Measurements from ENCODE around the gene EWSR1.
"Not testable (repeated sequence)": the region's sequence is repeated elsewhere in the genome, so short reads cannot be mapped to it uniquely, and the experiment has no call there.

EWSR1 gene

DNA sequence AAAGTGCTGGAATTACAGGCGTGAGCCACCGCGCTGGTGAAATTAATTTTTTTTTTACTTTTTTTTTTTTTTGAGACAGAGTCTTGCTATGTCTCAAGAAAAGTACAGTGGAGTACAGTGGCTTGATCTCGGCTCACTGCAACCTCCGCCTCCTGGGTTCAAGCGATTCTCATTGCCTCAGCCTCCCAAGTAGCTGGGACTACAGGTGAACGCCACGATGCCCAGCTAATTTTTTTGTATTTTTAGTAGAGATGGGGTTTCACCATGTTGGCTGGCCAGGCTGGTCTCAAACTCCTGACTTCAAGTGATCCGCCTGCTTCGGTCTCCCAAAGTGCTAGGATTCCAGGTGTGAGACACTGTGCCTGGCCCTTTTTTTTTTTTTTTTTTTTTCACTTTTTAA is 20.2 kb upstream of the EWSR1 start:
- not testable (repeated sequence) for DNase-seq

DNA sequence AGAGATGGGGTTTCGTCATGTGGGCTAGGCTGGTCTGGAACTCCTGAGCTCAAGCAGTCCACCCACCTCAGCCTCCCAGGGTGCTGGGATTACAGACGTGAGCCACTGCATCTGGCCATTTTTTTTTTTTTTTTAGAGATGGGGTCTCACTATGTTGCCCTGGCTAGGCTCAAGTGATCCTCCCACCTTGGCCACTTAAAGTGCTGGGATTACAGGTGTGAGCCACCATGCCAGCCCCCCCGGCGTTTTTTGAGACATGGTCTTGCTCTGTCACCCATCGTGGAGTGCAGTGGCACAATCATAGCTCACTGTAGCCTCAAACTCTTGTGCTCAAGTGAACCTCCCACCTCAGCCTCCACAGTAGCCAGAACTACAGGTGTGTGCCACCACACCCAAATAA is 16.8 kb upstream of the EWSR1 start:
- no peak for DNase-seq

DNA sequence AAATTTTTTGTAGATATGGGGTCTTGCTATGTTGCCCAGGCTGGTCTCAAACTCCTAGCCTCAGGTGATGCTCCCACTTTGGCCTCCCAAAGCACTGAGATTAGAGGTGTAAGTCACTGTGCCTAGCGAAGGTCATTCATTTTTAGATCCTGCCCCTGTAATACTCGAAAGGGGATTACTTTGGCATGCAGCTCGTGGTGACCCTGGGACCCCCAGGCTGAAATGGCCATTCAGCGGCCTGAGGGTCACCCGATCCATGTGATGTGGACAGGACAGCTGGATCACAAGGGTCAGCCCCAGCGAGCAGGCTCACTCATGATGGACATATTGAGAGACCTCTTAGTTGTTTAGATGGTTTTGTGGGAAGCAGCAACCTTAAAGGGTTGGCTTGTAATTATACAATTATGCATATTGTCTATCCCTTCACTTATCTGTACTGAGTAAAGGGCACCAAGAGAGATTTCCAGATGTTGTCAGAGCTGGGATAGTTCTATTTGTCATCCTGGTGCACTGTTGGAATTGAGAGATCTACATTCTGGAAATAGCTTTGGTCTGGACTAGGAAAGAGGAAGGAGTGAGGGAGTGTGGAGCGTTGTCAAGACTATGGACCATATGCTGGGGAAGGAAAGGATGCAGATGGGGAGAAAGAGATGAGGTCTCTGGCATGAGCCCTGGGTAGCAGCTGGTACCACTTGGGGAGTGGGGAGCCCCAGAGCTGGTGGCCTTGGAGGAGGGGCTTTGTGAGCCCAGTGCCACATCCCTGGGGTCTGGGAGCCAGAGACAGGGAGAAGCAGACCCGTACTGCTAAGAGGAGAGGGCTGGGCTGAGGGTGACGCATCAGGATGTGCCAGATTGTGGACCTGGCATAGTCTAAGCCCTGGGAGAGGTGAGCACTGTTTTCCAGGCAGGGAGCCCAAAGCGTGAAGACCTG is 15.8 kb upstream of the EWSR1 start:
- no peak for DNase-seq

DNA sequence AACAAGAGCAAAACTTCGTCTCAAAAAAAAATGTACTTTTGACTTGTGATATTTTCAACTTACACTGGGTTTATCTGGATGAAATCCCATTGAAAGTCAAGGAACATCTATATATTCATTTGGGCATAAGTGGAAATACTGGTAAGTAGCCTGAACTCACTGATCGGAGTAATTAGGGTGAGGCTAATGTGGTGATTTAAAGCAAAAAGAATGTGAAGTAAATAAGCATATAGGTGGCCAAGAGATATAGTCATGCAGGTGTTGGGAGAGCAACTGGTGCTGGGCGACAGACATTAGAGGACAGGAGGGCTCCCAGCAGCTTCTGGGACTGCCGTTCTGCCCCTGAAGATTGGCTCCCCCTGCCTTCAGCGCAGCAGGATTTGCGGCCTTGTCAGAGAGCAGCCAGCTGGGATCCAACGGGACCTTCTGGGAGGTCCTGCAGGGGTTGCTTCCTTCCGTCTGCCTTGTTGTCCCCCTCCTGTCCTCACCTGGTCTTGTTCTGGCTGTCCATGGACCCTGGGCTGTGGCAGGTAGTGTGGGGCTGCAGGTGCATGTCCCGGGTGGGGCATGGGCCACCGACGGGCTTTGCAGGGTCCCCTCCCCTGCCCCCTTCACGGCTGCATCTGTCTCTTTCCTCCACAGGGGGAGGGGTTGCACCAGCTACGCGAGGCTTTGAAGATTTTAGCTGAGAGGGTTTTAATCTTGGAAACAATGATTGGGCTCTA is 14.3 kb upstream of the EWSR1 start:
- DNase-seq = no peak

DNA sequence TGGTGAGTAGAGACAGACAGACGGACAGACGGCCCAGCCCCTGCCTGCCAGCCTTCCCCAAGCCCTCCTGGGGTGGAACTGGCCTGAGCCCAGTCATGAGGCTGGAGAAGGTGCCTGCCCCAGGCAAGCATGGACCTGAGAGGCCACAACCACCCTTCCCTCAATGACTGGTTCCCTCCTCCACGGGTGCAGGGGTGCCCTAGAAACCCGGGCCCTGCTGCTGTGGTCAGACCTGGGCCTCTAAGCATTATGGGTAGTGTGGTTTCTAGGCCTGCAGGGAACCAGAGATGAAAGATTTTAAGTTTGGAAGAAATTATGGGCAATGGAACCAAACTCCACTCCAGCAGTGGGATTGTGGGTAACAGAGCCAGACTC is 13.8 kb upstream of the EWSR1 start:
- DNase-seq = no peak

DNA sequence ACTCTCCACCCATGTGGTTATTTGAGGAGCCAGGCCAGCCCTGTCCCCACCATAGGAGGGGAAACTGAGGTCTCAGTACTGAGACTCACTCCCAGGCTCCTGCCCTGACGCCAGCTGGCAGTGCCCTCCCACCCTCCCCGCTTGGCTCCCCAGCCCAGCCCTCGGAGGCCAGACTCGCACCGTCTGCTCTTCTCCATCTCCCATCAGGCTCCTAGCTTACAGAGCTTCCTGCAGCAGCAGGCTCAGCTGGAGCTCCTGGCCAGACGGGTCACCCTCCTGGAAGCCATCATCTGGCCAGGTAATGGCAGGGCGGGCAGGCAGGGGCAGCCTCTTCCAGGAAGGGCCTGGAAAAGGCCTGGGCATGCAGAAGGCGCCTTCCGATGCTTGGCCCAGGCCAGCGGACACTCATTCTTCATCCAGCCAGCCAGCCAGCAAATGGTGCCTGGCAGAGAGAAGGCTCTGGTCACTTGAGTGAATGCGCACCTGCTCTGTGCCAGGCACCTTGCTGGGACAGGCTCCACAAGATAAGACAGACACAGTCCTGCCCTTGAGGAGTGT is 12.9 kb upstream of the EWSR1 start:
- no peak for DNase-seq

DNA sequence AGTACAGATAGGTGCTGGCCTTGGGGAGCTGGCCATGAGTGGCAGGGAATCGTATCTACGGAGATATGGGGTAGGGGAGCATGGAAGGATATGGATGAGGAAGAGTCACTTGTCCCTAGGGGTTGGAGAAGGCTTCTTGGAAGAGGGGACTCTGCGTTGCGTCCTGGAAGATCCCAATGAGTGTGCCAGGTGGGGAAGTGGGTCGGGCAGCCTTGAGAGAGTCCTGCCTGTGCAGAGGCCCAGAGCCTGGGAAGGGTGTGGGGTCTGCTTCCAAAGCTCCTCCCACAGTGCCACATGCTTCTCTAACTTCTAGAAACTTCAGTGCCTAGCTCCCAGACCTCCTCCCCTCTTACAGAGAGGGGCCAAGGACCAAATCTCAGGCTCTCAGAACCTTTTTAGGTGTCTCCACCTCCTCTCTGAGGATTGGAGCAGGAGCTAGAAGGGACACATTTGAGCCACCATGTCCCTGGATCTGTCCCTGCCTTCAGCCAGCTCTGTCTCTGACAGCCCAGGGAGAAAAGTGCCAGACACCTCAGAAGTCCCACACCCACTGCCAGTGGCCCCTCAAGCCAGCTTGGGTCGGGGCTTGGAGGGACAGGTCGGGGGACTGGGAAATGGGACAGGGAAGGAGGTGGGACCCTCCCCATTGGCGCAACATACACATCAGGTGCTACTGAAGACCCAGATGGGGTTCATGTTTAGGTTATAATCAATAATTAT is 11.3 kb upstream of the EWSR1 start:
- no peak for DNase-seq

DNA sequence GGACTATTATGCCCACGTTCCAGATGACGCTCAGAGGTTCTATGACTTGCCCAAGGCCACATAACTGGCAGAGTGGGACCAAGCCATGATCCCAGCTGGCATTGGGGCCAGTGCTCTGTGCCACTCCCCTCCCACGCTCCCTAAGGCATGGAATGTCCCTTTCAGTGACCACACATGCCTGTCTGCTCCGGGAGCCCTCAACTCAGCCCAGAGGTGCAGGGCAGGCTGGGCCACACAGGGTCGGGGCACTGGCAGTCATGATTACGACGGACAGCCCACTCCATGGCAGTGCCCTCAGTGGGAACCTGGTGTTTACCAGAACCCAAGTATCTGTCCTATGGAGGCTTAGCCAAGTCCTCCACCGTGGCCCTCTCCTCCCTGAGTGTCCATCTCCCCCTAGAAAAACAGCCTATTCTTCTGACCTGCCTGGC is 10.3 kb upstream of the EWSR1 start:
- DNase-seq = no peak

DNA sequence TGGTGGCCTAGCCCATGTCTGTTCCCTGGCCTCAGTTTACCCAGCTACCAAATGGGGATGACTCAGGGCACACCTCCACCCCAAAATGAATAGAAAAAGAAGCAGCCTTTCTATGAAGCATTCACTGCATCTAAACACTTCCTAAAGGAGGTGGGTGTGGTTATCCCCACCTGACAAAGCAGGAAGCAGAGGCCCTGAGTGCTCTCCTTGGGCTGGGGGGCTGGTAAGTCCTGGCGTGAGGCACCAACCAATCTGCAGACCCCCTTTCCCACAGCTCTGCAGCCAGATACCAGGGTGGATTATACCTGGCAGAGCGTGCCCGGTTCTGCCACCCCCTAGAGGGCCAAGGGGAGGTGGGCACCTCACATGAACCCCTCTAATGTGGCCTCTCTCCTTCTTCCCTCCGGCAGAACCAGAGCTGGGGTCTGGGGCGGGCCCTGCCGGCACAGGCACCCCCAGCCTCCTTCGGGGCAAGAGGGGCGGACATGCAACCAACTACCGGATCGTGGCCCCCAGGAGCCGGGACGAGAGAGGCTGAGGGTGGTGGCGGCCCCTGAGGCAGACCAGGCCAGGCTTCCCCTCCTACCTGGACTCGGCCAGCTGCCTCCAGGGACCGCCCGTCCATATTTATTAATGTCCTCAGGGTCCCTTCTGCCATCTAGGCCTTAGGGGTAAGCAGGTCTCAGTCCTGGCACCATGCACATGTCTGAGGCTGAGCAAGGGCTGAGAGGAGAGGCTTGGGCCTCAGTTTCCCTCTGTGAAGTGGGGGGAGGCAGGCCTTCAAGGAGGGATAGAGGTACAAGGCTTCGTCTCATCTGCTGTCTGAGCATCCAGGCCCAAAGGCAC is 9.4 kb upstream of the EWSR1 start:
- no peak for DNase-seq

DNA sequence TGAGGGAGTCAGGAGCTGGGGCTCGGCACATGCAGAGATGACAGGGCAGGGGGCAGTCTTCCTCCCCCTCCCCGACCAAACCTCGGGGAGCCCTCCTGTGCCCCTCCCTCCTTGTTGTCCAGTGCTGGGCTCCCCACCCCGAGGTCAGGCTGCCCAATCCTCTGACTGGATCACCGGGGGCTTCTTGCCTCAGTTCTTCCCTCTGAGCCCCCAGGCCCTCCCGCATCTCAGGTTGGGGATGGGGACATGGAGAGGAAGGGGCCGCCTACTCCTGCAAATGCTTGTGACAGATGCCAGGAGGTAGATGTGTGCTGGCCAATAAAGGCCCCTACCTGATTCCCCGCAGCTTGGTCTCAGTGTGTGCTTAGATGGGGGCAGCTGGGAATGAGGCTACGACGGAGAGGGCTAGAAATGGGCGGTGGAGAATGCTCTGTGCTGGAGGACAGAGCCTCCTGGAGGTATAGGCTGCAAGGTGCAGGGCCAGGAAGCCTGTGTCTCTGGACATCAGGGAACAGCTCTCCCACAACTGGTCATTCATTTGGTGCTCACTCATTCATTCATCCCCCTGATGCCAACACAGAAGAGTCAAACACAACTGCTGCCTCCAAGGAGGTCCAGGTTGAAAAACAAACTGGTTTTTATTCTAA is 8.7 kb upstream of the EWSR1 start:
- no peak for DNase-seq

DNA sequence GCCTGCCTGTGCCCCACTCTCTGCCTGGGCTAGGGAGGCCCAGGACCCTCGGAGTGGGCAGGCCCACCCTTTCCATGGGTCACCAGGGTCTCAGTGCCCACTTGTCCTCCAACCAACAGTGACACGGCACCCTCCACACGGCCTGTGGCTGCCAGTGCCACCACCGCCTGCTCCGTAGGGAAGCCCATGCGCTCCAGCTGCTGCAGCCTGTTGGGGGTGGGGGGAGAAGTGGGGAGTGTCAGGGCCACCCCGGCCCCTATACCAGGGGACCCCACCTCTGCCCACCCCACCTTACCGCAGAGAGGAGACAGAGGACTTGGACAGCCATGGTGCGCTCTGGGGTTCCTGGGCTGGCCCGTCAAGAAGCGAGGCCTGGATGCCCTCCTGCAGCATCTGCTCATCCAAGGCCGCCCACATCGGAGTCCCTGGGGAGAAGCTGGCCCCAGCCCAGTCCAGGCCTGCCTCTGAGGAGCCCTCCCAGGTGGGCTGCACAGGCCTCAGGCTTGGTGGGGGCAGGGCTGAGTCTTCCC is 8.0 kb upstream of the EWSR1 start:
- no peak for DNase-seq

DNA sequence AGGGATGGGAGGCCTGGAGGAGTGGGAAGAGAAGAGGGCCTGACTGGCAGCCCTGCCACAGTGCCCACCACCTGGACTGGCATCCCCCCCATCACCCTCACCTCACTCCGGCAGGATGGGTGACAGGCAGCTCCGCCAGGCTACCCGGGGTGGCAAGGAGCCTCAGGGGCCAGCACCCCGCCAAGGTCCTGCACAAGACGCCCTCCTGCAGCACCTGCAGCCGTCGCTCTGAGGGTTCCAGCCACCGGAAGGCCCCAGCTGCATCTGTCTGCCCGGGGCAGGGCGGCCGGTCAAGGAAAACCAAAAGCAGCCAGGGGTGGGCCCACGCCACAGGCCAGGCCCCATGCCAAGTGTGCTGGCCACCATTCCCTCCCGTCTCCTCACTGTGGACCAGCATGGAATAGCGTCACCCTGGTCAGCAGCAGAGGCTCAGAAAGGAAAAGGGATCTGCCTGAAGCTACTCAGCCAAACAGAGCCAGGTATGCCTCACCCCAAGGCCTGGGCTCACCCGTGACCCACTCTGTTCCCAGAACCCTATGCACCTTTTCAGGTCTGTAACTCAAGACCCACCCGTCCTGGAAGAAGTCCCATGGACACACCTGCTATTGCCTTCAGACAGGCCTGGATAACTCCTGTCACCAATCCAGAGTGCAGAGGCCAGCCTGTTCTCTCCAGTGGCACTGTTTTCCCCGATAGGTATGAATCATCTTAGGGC is 7.3 kb upstream of the EWSR1 start:
- DNase-seq = no peak

DNA sequence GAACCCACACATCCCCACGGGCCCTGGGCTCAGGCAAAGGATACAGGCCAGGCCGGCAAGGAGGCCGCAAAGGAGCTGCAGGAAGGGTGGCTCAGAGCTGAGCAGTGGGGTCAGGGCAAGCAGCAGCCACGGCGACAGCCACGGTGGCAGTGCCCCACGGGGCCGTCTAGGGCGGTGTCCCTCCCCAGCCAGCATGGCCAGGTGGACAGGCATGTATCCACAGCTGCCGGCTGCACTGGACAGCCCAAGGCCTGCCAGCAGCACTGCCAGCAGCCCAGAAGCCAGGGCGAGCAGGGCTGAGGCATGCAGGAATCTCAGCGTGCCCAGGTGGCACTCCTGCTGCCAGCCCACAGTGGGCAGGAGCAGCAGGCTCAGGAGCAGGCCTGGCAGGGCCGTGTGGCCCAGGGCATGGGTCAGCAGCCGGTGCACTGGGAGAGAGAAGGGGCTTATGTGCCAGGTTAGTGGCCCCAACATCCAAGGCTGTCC is 4.2 kb upstream of the EWSR1 start:
- DNase-seq = no peak

DNA sequence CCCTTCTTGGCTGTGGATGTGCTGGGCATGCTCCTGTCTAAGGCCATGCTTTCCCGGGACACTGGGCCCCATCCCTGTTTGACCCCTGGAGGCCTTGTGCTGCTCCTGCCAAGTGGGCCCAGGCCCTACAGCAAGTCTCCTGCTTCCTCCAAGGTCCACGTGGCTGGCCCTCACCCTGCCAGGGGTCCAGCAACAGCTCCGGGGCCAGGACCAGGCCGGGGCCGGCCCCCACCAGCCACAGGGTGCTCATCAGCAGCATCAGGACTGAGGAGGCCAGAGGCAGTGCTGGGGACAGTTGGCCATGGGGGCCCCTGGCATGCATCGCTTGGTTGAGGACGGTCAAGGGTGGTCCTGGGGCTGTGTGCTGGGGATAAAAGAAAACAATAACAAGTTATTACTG is 2.8 kb upstream of the EWSR1 start:
- no peak for DNase-seq

DNA sequence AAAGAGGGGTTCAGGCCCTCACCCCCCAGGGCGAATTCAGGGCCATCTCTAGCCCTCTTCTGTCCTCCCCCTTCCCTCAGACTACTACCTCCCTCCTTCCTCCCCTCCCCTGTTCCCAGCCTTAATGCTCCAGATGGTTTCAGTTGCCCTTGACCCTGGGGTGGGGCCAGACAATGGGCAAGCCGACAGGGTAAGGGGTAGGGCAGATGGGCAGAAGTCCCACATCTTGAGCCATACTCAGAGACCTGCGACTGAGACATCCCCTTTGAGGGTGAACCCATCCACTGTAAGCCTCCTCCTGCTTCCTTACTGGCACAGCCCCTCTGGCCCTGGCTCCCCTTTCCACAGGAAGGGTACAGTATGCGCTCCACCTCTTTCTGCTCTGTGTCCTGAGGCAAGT is 2.1 kb upstream of the EWSR1 start:
- no peak for DNase-seq

DNA sequence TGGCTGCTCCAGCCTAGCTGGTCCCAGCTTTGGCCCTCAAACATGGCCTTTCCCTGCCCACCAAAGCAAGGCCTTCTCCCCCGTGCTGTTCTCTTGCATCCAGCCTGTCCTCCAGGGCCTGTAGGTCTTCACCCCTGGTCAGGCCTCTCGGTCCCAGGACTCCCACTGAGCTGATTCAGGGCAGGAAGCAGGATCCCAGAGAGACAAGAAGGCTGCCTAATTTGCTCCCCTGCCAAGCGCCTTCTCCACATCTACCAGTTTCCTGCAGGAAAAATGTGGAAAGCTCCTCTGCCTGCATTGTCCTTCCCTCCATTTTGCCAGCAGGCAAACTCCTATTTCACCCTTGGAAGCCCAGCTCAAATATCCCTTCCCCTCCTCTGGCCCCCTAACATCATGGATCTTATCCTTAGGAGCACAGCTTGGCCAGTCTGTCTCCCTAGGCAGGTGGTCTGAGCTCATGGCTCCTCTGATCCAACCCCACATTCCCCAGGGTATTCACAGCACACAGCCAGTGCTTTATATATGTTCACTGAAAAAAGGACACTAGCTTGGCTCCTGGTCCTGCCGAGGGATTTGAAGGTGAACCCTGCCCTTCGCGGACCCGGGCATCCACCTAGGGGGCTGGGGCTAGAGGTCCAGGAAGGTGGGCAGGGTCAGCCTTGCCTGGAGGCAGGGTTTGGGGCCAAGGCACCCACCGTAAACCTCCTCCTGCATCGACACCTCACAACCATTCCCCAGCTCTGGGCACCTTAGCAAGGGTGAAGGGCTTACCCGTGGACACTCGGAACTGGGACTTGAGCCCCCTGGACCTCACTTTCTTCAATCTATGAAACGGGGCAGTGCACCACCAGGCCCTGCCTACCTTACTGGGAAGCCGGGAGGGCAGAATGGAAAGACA is 1.3 kb upstream of the EWSR1 start:
- DNase-seq = no peak

DNA sequence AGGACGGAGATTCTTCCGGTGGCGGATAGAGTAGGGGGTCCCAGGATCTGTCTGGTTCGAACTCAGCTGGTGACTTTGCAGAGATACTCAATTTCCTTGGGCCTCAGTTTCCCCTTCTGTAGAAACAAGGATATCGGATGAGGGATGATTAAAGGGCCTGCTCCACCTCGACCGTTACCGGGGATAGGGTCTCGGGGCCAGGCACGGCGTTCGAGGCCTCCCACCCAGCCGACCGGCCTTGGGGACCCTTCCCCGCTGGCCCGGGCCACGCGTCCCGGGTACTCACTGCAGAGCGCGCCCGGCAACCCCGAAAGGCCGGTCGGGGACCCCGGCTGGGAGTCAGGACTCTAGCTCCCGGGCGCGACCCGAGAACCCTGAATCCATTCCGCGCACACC is 608 bp upstream of the EWSR1 start:
- DNase-seq = no peak

DNA sequence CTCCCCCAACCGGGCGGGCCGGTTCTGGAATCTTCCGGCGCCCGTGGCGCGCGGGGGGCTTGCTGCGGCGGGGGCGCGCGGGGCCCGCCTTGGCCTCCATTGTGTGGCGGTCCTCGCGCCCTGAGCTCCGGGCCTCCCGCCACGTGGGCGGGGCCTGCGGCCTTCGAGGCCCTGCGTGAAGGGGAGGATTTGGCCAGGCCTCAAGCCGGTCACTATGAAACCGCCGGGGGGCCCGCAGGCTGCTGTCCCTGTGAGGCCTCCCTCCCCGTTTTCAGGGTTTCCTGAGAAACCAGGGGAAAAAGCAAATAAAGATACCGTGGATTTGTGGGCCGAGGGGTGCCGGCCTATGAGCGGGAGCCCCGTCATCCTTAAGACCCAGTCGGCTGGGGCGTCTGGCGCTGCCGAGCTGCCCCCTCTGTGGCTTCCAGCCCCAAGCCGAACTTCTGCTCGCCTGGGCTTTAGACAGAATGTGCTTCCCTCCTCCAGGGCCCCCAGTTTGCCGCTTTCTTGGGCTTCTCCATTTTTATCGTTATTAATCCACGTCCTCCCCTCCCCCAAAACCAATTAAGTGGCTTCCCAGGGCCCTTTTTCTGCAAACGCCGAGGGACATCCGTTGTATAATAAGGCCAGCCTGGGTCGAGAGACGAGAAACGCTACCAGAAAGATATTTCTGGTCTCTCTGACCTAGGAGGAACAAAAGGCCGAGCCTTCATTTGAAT is 602 bp downstream of the EWSR1 start:
- no peak for DNase-seq

DNA sequence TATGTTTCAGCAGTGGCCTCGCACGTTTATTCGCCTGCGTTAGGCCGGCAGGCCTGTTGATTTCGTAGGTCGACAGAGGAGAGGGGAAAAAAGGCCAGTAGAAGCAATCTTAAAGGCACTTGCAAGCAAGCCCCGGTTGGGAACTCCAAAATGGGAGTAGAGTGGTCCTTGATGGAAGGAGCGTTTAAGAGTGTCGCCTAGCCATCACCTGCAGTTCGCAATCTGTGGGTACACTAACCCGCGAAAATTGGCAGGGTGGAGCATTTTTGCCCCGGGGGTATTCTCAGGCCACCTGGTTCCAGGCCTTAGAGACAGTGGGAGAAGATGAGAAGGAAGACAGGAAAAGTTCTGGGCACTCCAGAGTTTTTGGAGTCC is 1.1 kb downstream of the EWSR1 start:
- DNase-seq = no peak
